AG08396 (cell line): Measurements from ENCODE around the gene KIF1B.

Experiments
- DNase-seq: peaks from one replicate; pipeline ENCODE4 v3.0.0; 2012; ENCODE audit warnings: low spot score, mixed read lengths

Gene KIF1B

GRCh38 chr1:10429868-10430215 is 219.5 kb downstream of the KIF1B start:
- peak; percentile 33 for DNase-seq

GRCh38 chr1:10430216-10431069 is 220.1 kb downstream of the KIF1B start, which contains the start of gene CENPS:
CENPS (plus strand) TSS chr1:10430433; CDS start chr1:10430518, 85 bp downstream.
- peak; percentile 100 for DNase-seq
